Immature natural killer cell (primary cell): ENCODE measurements around the gene ANKRD10. TPM values are rescaled to one million over a fixed set of nuclear protein-coding genes. Genes with fewer than 3 reads are reported as not detected.
"Not testable (repeated sequence)": the region's sequence is repeated elsewhere in the genome, so short reads cannot be mapped to it uniquely, and the experiment has no call there.

Experiments
- DNase-seq, 3 donors: peaks; one replicate each; pipeline ENCODE4 v3.0.0; 2022; ENCODE audit warnings: mixed read lengths in 1 of 3
- H3K27ac Mint-ChIP-seq, 6 donors: one replicate each; pipeline ENCODE4 v1.8.0; 2020; ENCODE audit warnings: mixed read lengths in 6 of 6, mild to moderate bottlenecking in 5 of 6, inconsistent platforms in 4 of 6, moderate library complexity in 3 of 6
- H3K27me3 Mint-ChIP-seq, 3 donors: one replicate each; pipeline ENCODE4 v1.8.0; 2020 to 2021; ENCODE audit warnings: low read depth in 3 of 3, mild to moderate bottlenecking in 3 of 3, mixed read lengths in 3 of 3, moderate library complexity in 3 of 3, inconsistent platforms in 1 of 3
- H3K36me3 Mint-ChIP-seq, 3 donors: one replicate each; pipeline ENCODE4 v1.8.0; 2020; ENCODE audit warnings: mixed read lengths in 3 of 3, inconsistent platforms in 2 of 3, mild to moderate bottlenecking in 2 of 3
- H3K4me1 Mint-ChIP-seq, 2 donors: one replicate each; pipeline ENCODE4 v1.8.0; 2020; ENCODE audit warnings: inconsistent platforms in 2 of 2, mild to moderate bottlenecking in 2 of 2, mixed read lengths in 2 of 2, moderate library complexity in 1 of 2
- H3K4me3 Mint-ChIP-seq, 5 donors: one replicate each; pipeline ENCODE4 v1.8.0; 2020; ENCODE audit warnings: mild to moderate bottlenecking in 5 of 5, mixed read lengths in 5 of 5, inconsistent platforms in 3 of 5, moderate library complexity in 3 of 5
- H3K9me3 Mint-ChIP-seq, 6 donors: one replicate each; pipeline ENCODE4 v1.8.0; 2020; ENCODE audit warnings: mild to moderate bottlenecking in 6 of 6, mixed read lengths in 6 of 6, inconsistent platforms in 4 of 6, moderate library complexity in 3 of 6
- polyA plus RNA-seq, 3 donors: library from polyadenylated mRNA; unstranded; fragments of 300-500 nt; fragmentation: Illumina TruSeq; gene quantifications; one replicate each; pipeline ENCODE4 v1.2.3, GENCODE V29; 2021

ANKRD10 gene
- polyA plus RNA-seq, 3 donors from 2014 or later, result 59.5 to 96.9 (median 83.2) TPM

GRCh38 chr13:110841846-110842245 lies 73.0 kb downstream of the ANKRD10 start:
- no peaks in the 10 kb centered on the region for H3K9me3 Mint-ChIP-seq
- DNase-seq, result no peak
- no peak overlapping the region for H3K4me3 Mint-ChIP-seq
- H3K36me3 Mint-ChIP-seq, result peaks cover 0 to 4% (median 0%) of the 10 kb centered on the region in 3 donors
- peaks cover 2 to 20% (median 20%) of the 10 kb centered on the region in 3 donors for H3K27me3 Mint-ChIP-seq
- H3K4me1 Mint-ChIP-seq, result no peaks in the 10 kb centered on the region
- no peak overlapping the region for H3K27ac Mint-ChIP-seq

- no peaks in the 10 kb centered on the region for H3K4me1 Mint-ChIP-seq
- no peak overlapping the region for H3K4me3 Mint-ChIP-seq
- DNase-seq, result no peak
- peaks cover 0 to 2% (median 0%) of the 10 kb centered on the region in 6 donors for H3K9me3 Mint-ChIP-seq
- H3K27me3 Mint-ChIP-seq, result peaks cover 3 to 20% (median 19%) of the 10 kb centered on the region in 3 donors
- H3K27ac Mint-ChIP-seq, result no peak overlapping the region
- H3K36me3 Mint-ChIP-seq, result peaks cover 0 to 4% (median 0%) of the 10 kb centered on the region in 3 donors
Measured at GRCh38 chr13:110841406-110841805, 73.5 kb downstream of the ANKRD10 start.

- no peak for DNase-seq
- H3K4me1 Mint-ChIP-seq, result no peaks in the 10 kb centered on the region
- H3K4me3 Mint-ChIP-seq, result no peak overlapping the region
- peaks cover 0 to 2% (median 0%) of the 10 kb centered on the region in 6 donors for H3K9me3 Mint-ChIP-seq
- H3K27me3 Mint-ChIP-seq, result peaks cover 7 to 13% (median 11%) of the 10 kb centered on the region in 3 donors
- peaks cover 0 to 4% (median 0%) of the 10 kb centered on the region in 3 donors for H3K36me3 Mint-ChIP-seq
- no peak overlapping the region for H3K27ac Mint-ChIP-seq
Measured at GRCh38 chr13:110838867-110839538, 75.9 kb downstream of the ANKRD10 start.

GRCh38 chr13:110838116-110838515 lies 76.8 kb downstream of the ANKRD10 start:
- H3K27me3 Mint-ChIP-seq, result peaks cover 3 to 13% (median 9%) of the 10 kb centered on the region in 3 donors

GRCh38 chr13:110837397-110838061 lies 77.3 kb downstream of the ANKRD10 start:
- not testable (repeated sequence) for H3K4me1 Mint-ChIP-seq, H3K9me3 Mint-ChIP-seq, DNase-seq, H3K4me3 Mint-ChIP-seq, H3K27ac Mint-ChIP-seq, H3K36me3 Mint-ChIP-seq
- peaks cover under 1 to 13% (median 9%) of the 10 kb centered on the region in 3 donors for H3K27me3 Mint-ChIP-seq

More at GRCh38 chr13:110838116-110838515, 76.8 kb downstream of the ANKRD10 start:
- Mint-ChIP-seq H3K27ac (no peak overlapping the region), H3K36me3 (peaks cover 0 to 4% (median 0%) of the 10 kb centered on the region in 3 donors), H3K9me3 (peaks cover 0 to 2% (median 0%) of the 10 kb centered on the region in 6 donors), H3K4me1 (no peaks in the 10 kb centered on the region), H3K4me3 (no peak overlapping the region)
- no peak for DNase-seq

GRCh38 chr13:110836605-110836903 lies 78.3 kb downstream of the ANKRD10 start:
- Mint-ChIP-seq H3K9me3 (peaks cover 0 to 2% (median 0%) of the 10 kb centered on the region in 6 donors), H3K27ac (no peak overlapping the region), H3K4me3 (no peak overlapping the region), H3K36me3 (peaks cover 0 to 4% (median 0%) of the 10 kb centered on the region in 3 donors), H3K27me3 (peaks cover 6 to 10% (median 9%) of the 10 kb centered on the region in 3 donors), H3K4me1 (no peaks in the 10 kb centered on the region)
- DNase-seq, result no peak

GRCh38 chr13:110835721-110836604 lies 78.9 kb downstream of the ANKRD10 start:
- H3K9me3 Mint-ChIP-seq, result peaks cover 0 to 2% (median 0%) of the 10 kb centered on the region in 6 donors
- no peak overlapping the region for H3K27ac Mint-ChIP-seq
- H3K4me1 Mint-ChIP-seq, result no peaks in the 10 kb centered on the region
- H3K4me3 Mint-ChIP-seq, result no peak overlapping the region
- no peak for DNase-seq
- H3K27me3 Mint-ChIP-seq, result peaks cover 6 to 9% (median 7%) of the 10 kb centered on the region in 3 donors
- H3K36me3 Mint-ChIP-seq, result no peaks in the 10 kb centered on the region

- no peaks in the 10 kb centered on the region for H3K4me1 Mint-ChIP-seq
- peaks cover 6 to 9% (median 9%) of the 10 kb centered on the region in 3 donors for H3K27me3 Mint-ChIP-seq
Measured at GRCh38 chr13:110834572-110834971, 80.3 kb downstream of the ANKRD10 start.

GRCh38 chr13:110832531-110832930 lies 82.3 kb downstream of the ANKRD10 start:
- peaks cover 0 to 2% (median 0%) of the 10 kb centered on the region in 6 donors for H3K9me3 Mint-ChIP-seq
- no peaks in the 10 kb centered on the region for H3K4me1 Mint-ChIP-seq
- no peak overlapping the region for H3K4me3 Mint-ChIP-seq
- no peak overlapping the region for H3K27ac Mint-ChIP-seq
- no peak for DNase-seq
- H3K36me3 Mint-ChIP-seq, result peaks cover 0 to 3% (median 0%) of the 10 kb centered on the region in 3 donors
- H3K27me3 Mint-ChIP-seq, result peaks cover 6 to 9% (median 9%) of the 10 kb centered on the region in 3 donors

More at GRCh38 chr13:110834572-110834971, 80.3 kb downstream of the ANKRD10 start:
- H3K27ac Mint-ChIP-seq, result no peak overlapping the region
- no peak for DNase-seq
- H3K36me3 Mint-ChIP-seq, result no peaks in the 10 kb centered on the region
- no peak overlapping the region for H3K4me3 Mint-ChIP-seq
- peaks cover 0 to 2% (median 0%) of the 10 kb centered on the region in 6 donors for H3K9me3 Mint-ChIP-seq

- Mint-ChIP-seq H3K9me3 (peaks cover 0 to 2% (median 0%) of the 10 kb centered on the region in 6 donors), H3K4me3 (no peak overlapping the region), H3K4me1 (no peaks in the 10 kb centered on the region), H3K27me3 (peaks cover 6 to 9% (median 8%) of the 10 kb centered on the region in 3 donors), H3K36me3 (peaks cover 0 to 3% (median 0%) of the 10 kb centered on the region in 3 donors), H3K27ac (no peak overlapping the region)
- DNase-seq, result no peak
Measured at GRCh38 chr13:110832205-110832479, 82.7 kb downstream of the ANKRD10 start.

- no peak for DNase-seq
- Mint-ChIP-seq H3K9me3 (no peaks in the 10 kb centered on the region), H3K4me3 (no peak overlapping the region), H3K4me1 (no peaks in the 10 kb centered on the region), H3K27me3 (peaks cover 6 to 7% (median 6%) of the 10 kb centered on the region in 3 donors), H3K27ac (no peak overlapping the region), H3K36me3 (peaks cover 0 to 3% (median 0%) of the 10 kb centered on the region in 3 donors)
Measured at GRCh38 chr13:110831437-110832204, 83.2 kb downstream of the ANKRD10 start.

GRCh38 chr13:110830800-110831371 lies 84.0 kb downstream of the ANKRD10 start:
- no peak overlapping the region for H3K4me3 Mint-ChIP-seq
- no peak overlapping the region for H3K27ac Mint-ChIP-seq
- no peak for DNase-seq
- H3K27me3 Mint-ChIP-seq, result peaks cover 3 to 7% (median 6%) of the 10 kb centered on the region in 3 donors
- peaks cover 0 to 3% (median 0%) of the 10 kb centered on the region in 3 donors for H3K36me3 Mint-ChIP-seq
- H3K4me1 Mint-ChIP-seq, result no peaks in the 10 kb centered on the region
- H3K9me3 Mint-ChIP-seq, result no peaks in the 10 kb centered on the region

- no peak for DNase-seq
- no peaks in the 10 kb centered on the region for H3K9me3 Mint-ChIP-seq
- no peak overlapping the region for H3K27ac Mint-ChIP-seq
- no peaks in the 10 kb centered on the region for H3K4me1 Mint-ChIP-seq
- peaks cover 3 to 7% (median 6%) of the 10 kb centered on the region in 3 donors for H3K27me3 Mint-ChIP-seq
- H3K4me3 Mint-ChIP-seq, result no peak overlapping the region
- peaks cover 0 to 3% (median 0%) of the 10 kb centered on the region in 3 donors for H3K36me3 Mint-ChIP-seq
Measured at GRCh38 chr13:110830331-110830730, 84.5 kb downstream of the ANKRD10 start.
